K562 (cell line): ENCODE results near the gene ARL10. TPM values are rescaled to one million over a fixed set of nuclear protein-coding genes. Genes with fewer than 3 reads are reported as not detected.

ENCODE experiments used
- ATAC-seq: fragments of 200-7000 bp; cut with Tn5 transposase; 3 replicates; pipeline ENCODE4 v1.9.1; 2020; ENCODE audit warnings: moderate library complexity
- BruUV-seq: library from RNA; stranded (reverse); fragments of 400-500 nt; replicated peaks from 2 replicates; lab custom pipeline; 2021; lab: Mats Ljungman, UMichigan
- CTCF ChIA-PET: fragments of 300-600 bp; formaldehyde crosslinking; extraction: SDS; loops from one replicate; lab custom pipeline; 2021; ENCODE audit warnings: low intra/inter-chr PET ratio; lab: Yijun Ruan, JAX
- POLR2A ChIA-PET: fragments of 300-600, 350-650 bp; sonication (Branson Sonifier 250); formaldehyde crosslinking; extraction: SDS; loops from one replicate; lab custom pipeline; 2021; ENCODE audit warnings: antibody characterized with exemption, inconsistent platforms; lab: Yijun Ruan, JAX
- DNase-seq, 4 experiments: peaks; one replicate each; pipeline versions ENCODE4 v3.0.0 to v3.0.0-alpha.2; 2011 to 2018; ENCODE audit warnings: low spot score in 3 of 4, mixed read lengths in 3 of 4; ENCODE audit errors: extremely low read depth in 1 of 4
- FAIRE-seq: peaks from 2 replicates; lab custom pipeline; 2011; peaks lifted over from hg19 to GRCh38; lab: Jason Lieb, UNC
- H2AFZ ChIP-seq: 2 replicates; pipeline ENCODE4 v1.6.0; 2011; ENCODE audit warnings: low read depth, low read length, control low read depth, inconsistent platforms
- H3K27ac ChIP-seq: fragments of 200-600 bp; 3 replicates; pipeline ENCODE4 v1.8.0; 2011; ENCODE audit warnings: low read depth, mild to moderate bottlenecking, control low read depth, inconsistent platforms, low read length, moderate library complexity, mixed read lengths; ENCODE audit errors: extremely low read depth
- H3K27me3 ChIP-seq, 2 experiments: fragments of 300-600 bp in 1 of 2; 2 replicates in 1 of 2; 3 replicates in 1 of 2; pipeline versions ENCODE4 v1.6.0 to v1.8.0; 2011; ENCODE audit warnings: inconsistent platforms in 2 of 2, low read length in 2 of 2, mild to moderate bottlenecking in 1 of 2, mixed read lengths in 1 of 2, moderate library complexity in 1 of 2; ENCODE audit not compliant: control insufficient read depth in 2 of 2, insufficient read depth in 2 of 2
- H3K36me3 ChIP-seq: fragments of 300-600 bp; 3 replicates; pipeline ENCODE4 v1.8.0; 2011; ENCODE audit warnings: mild to moderate bottlenecking, low read length, inconsistent platforms; ENCODE audit not compliant: control insufficient read depth, insufficient read depth
- H3K4me1 ChIP-seq, 2 experiments: fragments of 200-600 bp in 1 of 2; replicated peaks in 1 of 2; 2 replicates in 1 of 2; 3 replicates in 1 of 2; pipeline versions ENCODE4 v1.5.1 to v1.8.0; 2011; ENCODE audit warnings: inconsistent platforms in 2 of 2, low read length in 2 of 2, mild to moderate bottlenecking in 1 of 2, mixed read lengths in 1 of 2, moderate library complexity in 1 of 2; ENCODE audit not compliant: control insufficient read depth in 2 of 2, insufficient read depth in 2 of 2
- H3K4me2 ChIP-seq: 2 replicates; pipeline ENCODE4 v1.6.1; 2011; ENCODE audit warnings: low read length, control low read depth, inconsistent platforms, mixed read lengths; ENCODE audit not compliant: insufficient read depth
- H3K4me3 ChIP-seq: fragments of 200-600 bp; sonication (generic), shearing (Covaris generic); 2 replicates; pipeline ENCODE4 v1.5.1; 2016; ENCODE audit warnings: control low read depth, inconsistent platforms
- H3K79me2 ChIP-seq: fragments of 200-600 bp; 3 replicates; pipeline ENCODE4 v1.8.0; 2011; ENCODE audit warnings: low read length, inconsistent platforms; ENCODE audit not compliant: control insufficient read depth, insufficient read depth
- H3K9ac ChIP-seq, 2 experiments: 2 replicates each; pipeline versions ENCODE4 v1.6.0 to v1.6.1; 2011; ENCODE audit warnings: low read depth in 2 of 2, low read length in 2 of 2, control low read depth in 1 of 2, inconsistent platforms in 1 of 2, mild to moderate bottlenecking in 1 of 2, mixed read lengths in 1 of 2; ENCODE audit not compliant: insufficient read depth in 1 of 2
- H3K9me1 ChIP-seq: one replicate; pipeline ENCODE4 v1.6.0; 2011; ENCODE audit warnings: inconsistent platforms, mild to moderate bottlenecking, low read length, moderate library complexity; ENCODE audit not compliant: control insufficient read depth, insufficient read depth
- H3K9me3 ChIP-seq: replicated peaks from 2 replicates; pipeline ENCODE4 v1.5.1; 2011; ENCODE audit warnings: low read depth, low read length, inconsistent platforms; ENCODE audit not compliant: control insufficient read depth, insufficient read depth
- H4K20me1 ChIP-seq: replicated peaks from 2 replicates; pipeline ENCODE4 v1.6.1; 2011; ENCODE audit warnings: low read length, inconsistent platforms, mixed read lengths; ENCODE audit not compliant: control insufficient read depth, insufficient read depth
- CTBP1 ChIP-seq: fragments of 450-650 bp; IDR thresholded peaks from 2 replicates; pipeline ENCODE4 v1.6.1; 2016; ENCODE audit warnings: borderline replicate concordance
- EP400 ChIP-seq: fragments of 450-650 bp; IDR thresholded peaks from 2 replicates; pipeline ENCODE4 v1.6.1; 2017; ENCODE audit warnings: antibody characterized with exemption, mild to moderate bottlenecking, moderate library complexity
- GABPB1 ChIP-seq: sonication (generic); formaldehyde crosslinking; IDR thresholded peaks from 2 replicates; pipeline ENCODE4 v1.8.0; 2022; ENCODE audit warnings: mild to moderate bottlenecking, missing genetic modification reagents
- HEY1 ChIP-seq: fragments of 250-450 bp; sonication (Bioruptor Pico); IDR thresholded peaks from 2 replicates; pipeline ENCODE4 v1.5.0; 2020; ENCODE audit warnings: mild to moderate bottlenecking, moderate library complexity, borderline replicate concordance
- IRF9 ChIP-seq: fragments of 450-650 bp; IDR thresholded peaks from 2 replicates; pipeline ENCODE4 v1.6.1; 2016; ENCODE audit warnings: missing biosample characterization, missing genetic modification characterization
- KHSRP ChIP-seq: fragments of 450-650 bp; IDR thresholded peaks from 2 replicates; pipeline ENCODE4 v1.6.1; 2017
- NR0B1 ChIP-seq: fragments of 450-650 bp; IDR thresholded peaks from one replicate; pipeline ENCODE4 v1.6.1; 2018; ENCODE audit warnings: mild to moderate bottlenecking, moderate library complexity; ENCODE audit not compliant: partially characterized antibody
- SIRT6 ChIP-seq: IDR thresholded peaks from one replicate; pipeline ENCODE4 v1.6.1; 2012; ENCODE audit warnings: low read depth, mild to moderate bottlenecking, control low read depth, inconsistent platforms, low read length, moderate library complexity
- ZBTB17 ChIP-seq: fragments of 450-650 bp; formaldehyde crosslinking; IDR thresholded peaks from 2 replicates; pipeline ENCODE4 v1.4.0; 2020; ENCODE audit warnings: mild to moderate bottlenecking
- ZNF217 ChIP-seq: sonication (generic); formaldehyde crosslinking; IDR thresholded peaks from 2 replicates; pipeline ENCODE4 v1.8.0; 2022; ENCODE audit warnings: mild to moderate bottlenecking, missing genetic modification reagents
- ZNF431 ChIP-seq: sonication (generic); formaldehyde crosslinking; IDR thresholded peaks from 2 replicates; pipeline ENCODE4 v1.8.0; 2022; ENCODE audit warnings: mild to moderate bottlenecking, missing genetic modification reagents
- ZNF436 ChIP-seq: fragments of 250-450, 450-650 bp; sonication (Bioruptor Pico); formaldehyde crosslinking; IDR thresholded peaks from 2 replicates; pipeline ENCODE4 v1.7.0; 2020; ENCODE audit warnings: mild to moderate bottlenecking
- ZNF512 ChIP-seq: IDR thresholded peaks from 2 replicates; pipeline ENCODE4 v1.6.1; 2016; ENCODE audit warnings: missing genetic modification characterization, missing compliant biosample characterization
- WGBS: fragments of 100-300 bp; shearing (Covaris generic); methylation state at CpG from one replicate; pipeline ENCODE4 v1.1.6; 2016; ENCODE audit warnings: low coverage, mixed read lengths; ENCODE audit not compliant: insufficient coverage; ENCODE audit errors: missing lambda C conversion rate; 5-methylcytosine and 5-hydroxymethylcytosine counted together
- in situ Hi-C: fragments of 300-500 bp; cut with MboI; formaldehyde crosslinking; loops from 4 replicates; pipeline ENCODE4 v1.15.0; 2018; ENCODE audit warnings: inconsistent platforms, mixed read lengths
- intact Hi-C: fragments of 100-400 bp; cut with micrococcal nuclease; formaldehyde crosslinking; loops from 2 replicates; pipeline ENCODE4 v1.14.2; 2022
- polyA plus RNA-seq, 8 experiments: library from polyadenylated mRNA; depleted of rRNA in 4 of 8; stranded (reverse) in 5 of 8; unstranded in 3 of 8; fragments of >200 nt; fragmentation: Nextera tagmentation in 2 of 8; fragmentation: Illumina TruSeq in 1 of 8; extraction: Ambion mirVana in 2 of 8; extraction: Trizol in 1 of 8; gene quantifications; 2 replicates each; pipeline versions ENCODE4 v1.2.1 to v1.2.3, GENCODE V29; 2011 to 2014; ENCODE audit warnings: inconsistent platforms in 1 of 8, missing spikeins in 1 of 8
- total RNA-seq, 7 experiments: library from RNA; depleted of rRNA in 6 of 7; stranded (reverse); fragments of >200 nt in 6 of 7; fragmentation: Illumina TruSeq in 2 of 7; extraction: Trizol in 2 of 7; gene quantifications; 2 replicates each; pipeline versions ENCODE4 v1.2.1 to v1.2.3, GENCODE V29; 2011 to 2021; ENCODE audit warnings: low replicate concordance in 1 of 7
- TF ChIP-seq, protein P1 (sequence below): fragments of 250-450 bp; sonication (Bioruptor Pico); IDR thresholded peaks from 2 replicates; pipeline ENCODE4 v1.4.0; 2020

Gene ARL10
- total and polyA plus RNA-seq, 9 of the 15 experiments (the other 6 are each of a cell fraction or from before 2014, with no cell fraction given) = under 0.01 to 0.40 (median 0.34) TPM; not detected in 3

GRCh38 chr5:176381423-176381822, 16.1 kb downstream of the ARL10 start:
- Histone ChIP-seq H3K4me3 (no peak overlapping the region), H4K20me1 (no peaks in the 10 kb centered on the region; the same call in 1 of the 2 replicates), H3K9ac (no peak overlapping the region), H3K4me2 (no peak overlapping the region), H3K79me2 (peaks cover 17% of the 10 kb centered on the region), H3K9me3 (no peaks in the 10 kb centered on the region), H3K27me3 (no peaks in the 10 kb centered on the region), H2AFZ (no peak overlapping the region), H3K4me1 (peaks cover 2 to 4% of the 10 kb centered on the region in 2 experiments; a peak in 3 of 5 replicates), H3K9me1 (no peaks in the 10 kb centered on the region), H3K27ac (no peak overlapping the region), H3K36me3 (peaks cover 65% of the 10 kb centered on the region)
- WGBS = 77% methylated on average over 3 of the region's 3 CpGs
- in situ Hi-C loops = no loop called here
- intact Hi-C loops = no loop called here
- ATAC-seq (no peak), FAIRE-seq (no peak), DNase-seq (no peak)
- POLR2A ChIA-PET = interaction anchor here (1.0 kb wide), 1 partner anchor 218 kb away, joined by 3 read pairs; no protein-coding TSS in a partner anchor
- CTCF ChIA-PET = no interaction called here
- BruUV-seq = no TSS peak
- TF ChIP-seq ZBTB17 (CRISPR knock-in tag) = no peak
- no peak for TF ChIP-seq CTBP1
- TF ChIP-seq NR0B1 = no peak
- TF ChIP-seq, protein P1, sequence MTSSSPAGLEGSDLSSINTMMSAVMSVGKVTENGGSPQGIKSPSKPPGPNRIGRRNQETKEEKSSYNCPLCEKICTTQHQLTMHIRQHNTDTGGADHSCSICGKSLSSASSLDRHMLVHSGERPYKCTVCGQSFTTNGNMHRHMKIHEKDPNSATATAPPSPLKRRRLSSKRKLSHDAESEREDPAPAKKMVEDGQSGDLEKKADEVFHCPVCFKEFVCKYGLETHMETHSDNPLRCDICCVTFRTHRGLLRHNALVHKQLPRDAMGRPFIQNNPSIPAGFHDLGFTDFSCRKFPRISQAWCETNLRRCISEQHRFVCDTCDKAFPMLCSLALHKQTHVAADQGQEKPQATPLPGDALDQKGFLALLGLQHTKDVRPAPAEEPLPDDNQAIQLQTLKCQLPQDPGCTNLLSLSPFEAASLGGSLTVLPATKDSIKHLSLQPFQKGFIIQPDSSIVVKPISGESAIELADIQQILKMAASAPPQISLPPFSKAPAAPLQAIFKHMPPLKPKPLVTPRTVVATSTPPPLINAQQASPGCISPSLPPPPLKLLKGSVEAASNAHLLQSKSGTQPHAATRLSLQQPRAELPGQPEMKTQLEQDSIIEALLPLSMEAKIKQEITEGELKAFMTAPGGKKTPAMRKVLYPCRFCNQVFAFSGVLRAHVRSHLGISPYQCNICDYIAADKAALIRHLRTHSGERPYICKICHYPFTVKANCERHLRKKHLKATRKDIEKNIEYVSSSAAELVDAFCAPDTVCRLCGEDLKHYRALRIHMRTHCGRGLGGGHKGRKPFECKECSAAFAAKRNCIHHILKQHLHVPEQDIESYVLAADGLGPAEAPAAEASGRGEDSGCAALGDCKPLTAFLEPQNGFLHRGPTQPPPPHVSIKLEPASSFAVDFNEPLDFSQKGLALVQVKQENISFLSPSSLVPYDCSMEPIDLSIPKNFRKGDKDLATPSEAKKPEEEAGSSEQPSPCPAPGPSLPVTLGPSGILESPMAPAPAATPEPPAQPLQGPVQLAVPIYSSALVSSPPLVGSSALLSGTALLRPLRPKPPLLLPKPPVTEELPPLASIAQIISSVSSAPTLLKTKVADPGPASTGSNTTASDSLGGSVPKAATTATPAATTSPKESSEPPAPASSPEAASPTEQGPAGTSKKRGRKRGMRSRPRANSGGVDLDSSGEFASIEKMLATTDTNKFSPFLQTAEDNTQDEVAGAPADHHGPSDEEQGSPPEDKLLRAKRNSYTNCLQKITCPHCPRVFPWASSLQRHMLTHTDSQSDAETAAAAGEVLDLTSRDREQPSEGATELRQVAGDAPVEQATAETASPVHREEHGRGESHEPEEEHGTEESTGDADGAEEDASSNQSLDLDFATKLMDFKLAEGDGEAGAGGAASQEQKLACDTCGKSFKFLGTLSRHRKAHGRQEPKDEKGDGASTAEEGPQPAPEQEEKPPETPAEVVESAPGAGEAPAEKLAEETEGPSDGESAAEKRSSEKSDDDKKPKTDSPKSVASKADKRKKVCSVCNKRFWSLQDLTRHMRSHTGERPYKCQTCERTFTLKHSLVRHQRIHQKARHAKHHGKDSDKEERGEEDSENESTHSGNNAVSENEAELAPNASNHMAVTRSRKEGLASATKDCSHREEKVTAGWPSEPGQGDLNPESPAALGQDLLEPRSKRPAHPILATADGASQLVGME = no peak
- no peak for TF ChIP-seq ZNF217 (CRISPR knock-in tag)
- TF ChIP-seq ZNF431 (CRISPR knock-in tag) = no peak
- no peak for TF ChIP-seq SIRT6
- TF ChIP-seq IRF9 (tag) = no peak
- TF ChIP-seq GABPB1 (CRISPR knock-in tag) = no peak
- TF ChIP-seq ZNF436 (CRISPR knock-in tag) = no peak
- TF ChIP-seq ZNF512 (tag) = no peak
- TF ChIP-seq HEY1 = no peak
- TF ChIP-seq KHSRP = no peak
- no peak for TF ChIP-seq EP400
